ENCODE data around the gene TSPAN7. TPM values are rescaled to one million over a fixed set of nuclear protein-coding genes. Genes with fewer than 3 reads are reported as not detected.

TSPAN7 gene, protein sequence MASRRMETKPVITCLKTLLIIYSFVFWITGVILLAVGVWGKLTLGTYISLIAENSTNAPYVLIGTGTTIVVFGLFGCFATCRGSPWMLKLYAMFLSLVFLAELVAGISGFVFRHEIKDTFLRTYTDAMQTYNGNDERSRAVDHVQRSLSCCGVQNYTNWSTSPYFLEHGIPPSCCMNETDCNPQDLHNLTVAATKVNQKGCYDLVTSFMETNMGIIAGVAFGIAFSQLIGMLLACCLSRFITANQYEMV
- 0.89 TPM in 1 of 2 replicates, not detected in the other for total RNA-seq

DNA sequence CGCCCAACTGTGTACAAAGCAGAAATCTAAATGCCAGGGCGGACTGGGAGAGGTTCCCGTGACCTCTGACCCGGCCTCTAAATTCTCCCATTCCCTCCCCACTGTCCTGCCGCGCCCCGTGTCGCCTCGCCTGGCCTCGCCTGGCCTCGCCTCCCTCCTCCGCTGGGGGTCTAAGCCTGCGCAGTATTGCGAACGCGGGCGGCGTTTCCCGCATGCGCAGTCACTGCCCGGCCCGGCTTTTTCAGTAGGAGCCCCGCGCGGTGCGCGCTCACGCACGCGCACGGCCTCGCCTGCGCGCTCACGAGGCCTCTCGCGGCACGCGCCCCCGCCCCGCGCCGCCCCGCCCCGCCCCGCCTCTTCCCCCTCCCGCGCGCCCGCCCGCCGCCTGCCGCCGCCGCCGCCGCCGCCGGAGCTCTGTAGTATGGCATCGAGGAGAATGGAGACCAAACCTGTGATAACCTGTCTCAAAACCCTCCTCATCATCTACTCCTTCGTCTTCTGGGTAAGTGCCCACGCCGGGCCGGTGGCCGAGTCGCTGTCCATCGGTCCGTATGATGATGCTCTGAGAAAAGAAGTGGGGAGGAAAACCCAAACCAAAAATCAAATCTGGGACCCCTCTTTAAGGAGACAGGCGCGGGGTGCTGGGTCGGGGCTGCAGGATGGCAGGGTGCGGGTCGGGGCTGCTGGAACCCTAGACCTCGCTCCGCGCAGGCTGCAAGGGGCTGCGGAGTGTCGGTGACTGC, at the start of gene TSPAN7:
Gene TSPAN7 (plus strand): TSS at position 417 of the 743 bp plus-strand sequence. CDS start 5 bp downstream, at position 422.
- peak; percentile 34 for DNase-seq (ENCODE audit: low read depth)

DNA sequence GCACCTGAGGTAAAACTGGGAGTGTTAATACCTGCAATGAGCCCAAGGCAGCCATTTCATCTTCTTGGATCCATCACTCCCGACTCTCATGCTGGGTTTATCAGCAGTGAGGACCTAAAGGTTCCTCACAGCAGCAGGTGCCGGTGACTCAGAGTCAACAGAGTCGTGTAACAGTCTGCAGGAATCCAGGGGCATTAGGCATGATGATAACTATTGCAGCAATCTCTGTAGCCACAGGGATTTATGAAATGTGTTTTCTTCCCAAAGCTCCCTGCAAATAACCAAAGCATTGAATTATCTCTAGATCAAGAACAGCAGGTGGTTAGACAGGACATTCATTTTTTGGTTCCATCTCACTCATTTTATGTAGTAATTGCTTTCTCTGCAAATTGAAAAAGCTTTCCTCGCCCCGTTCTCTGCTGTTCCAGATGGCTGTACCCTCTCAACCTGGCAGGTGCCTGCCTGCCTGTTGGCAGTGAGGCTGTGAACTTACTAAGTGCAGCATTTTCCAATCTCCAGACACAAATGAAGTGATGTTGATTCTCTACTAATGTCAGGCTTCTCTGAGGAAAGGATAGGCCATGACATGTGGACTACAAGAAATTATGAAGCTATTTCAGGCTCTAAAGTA, 48.1 kb upstream of the TSPAN7 start:
- DNase-seq (ENCODE audit: low read depth), result peak; percentile 42

DNA sequence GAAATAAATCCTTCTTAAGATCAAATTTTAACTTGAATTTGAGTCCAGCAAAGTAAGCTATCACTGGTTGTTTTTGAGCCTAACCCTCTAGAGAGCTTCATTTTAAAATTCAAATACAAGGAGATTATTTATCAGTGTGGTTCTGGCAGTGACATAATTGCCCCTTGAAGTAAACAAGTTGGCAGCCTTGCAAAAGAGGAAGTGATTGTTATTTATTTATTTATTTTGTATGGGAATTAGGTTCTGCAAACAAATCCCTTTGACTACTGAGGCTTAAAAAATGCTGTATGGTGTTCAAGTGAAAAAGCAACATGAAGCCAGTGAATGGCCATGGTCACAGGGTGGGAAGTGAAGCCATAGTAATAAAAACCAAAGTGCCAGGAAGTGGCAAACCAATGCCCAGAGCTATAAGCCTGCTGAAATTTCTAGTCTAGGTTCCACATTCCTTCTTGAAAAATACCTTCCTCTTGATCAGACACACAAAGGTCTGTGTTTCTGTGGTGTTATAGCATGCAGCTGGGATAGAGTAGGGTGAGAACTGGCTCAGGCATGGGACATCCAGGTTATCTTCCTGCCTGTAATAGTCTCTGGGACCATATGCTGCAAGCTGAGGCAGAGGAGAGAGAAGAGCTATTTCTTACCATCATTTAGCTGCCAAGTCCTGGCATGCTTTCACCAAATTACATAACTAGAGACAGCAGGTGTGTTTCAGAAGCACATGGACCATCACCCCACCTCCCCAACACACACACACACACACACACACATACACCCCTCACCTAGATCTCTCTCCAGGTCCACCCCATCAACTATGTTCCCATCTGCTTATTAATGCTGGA, 47.1 kb upstream of the TSPAN7 start:
- DNase-seq (ENCODE audit: low read depth), result peak; percentile 65

DNA sequence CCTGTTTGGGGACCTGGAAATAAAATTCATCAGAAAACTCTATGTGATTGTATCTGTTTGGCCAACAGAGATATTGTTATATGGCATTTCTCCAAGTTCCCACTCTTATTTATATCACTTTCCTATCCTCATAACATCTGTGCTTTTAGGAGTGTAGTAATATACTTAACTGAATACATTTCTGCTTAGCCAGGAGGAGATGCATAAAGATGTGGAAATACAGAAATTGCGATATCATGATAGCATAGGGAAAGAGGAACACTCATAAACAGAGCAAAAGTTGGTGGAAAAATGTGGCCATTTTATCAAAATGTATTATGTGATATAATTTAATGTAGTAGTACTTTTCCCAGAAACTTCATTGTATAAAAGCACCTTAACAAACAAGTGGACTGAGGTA, 46.1 kb upstream of the TSPAN7 start:
- no peak for DNase-seq (ENCODE audit: low read depth)

- DNase-seq (ENCODE audit: low read depth), result no peak
Observed at GRCh38 chrX:38516196-38516774, 45.1 kb upstream of the TSPAN7 start.

GRCh38 chrX:38519651-38520050, 41.7 kb upstream of the TSPAN7 start:
- DNase-seq (ENCODE audit: low read depth), result no peak

- peak; percentile 85 for DNase-seq (ENCODE audit: low read depth)
Observed at GRCh38 chrX:38538134-38538533, 23.2 kb upstream of the TSPAN7 start.

DNA sequence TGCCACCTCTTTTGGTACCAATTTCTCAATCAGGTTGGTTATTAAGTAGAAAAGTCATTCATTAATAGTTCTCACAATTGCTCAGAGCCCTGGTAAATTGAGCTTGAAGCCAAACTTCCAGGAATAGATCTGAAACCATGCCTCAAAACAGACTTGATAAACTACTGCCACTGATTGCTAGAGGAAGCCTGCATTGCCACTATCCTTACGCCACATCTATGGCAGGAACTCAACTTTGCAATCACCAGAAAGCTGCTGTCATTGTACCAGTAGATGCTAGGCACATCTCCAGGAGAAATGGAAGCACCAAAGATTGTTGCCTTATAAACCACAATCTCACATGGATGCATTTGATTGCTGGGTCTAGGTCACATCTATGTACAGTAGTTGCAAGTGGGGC, 21.6 kb upstream of the TSPAN7 start:
- DNase-seq (ENCODE audit: low read depth), result peak; percentile 62

GRCh38 chrX:38548508-38548907, 12.8 kb upstream of the TSPAN7 start:
- DNase-seq (ENCODE audit: low read depth), result no peak

DNA sequence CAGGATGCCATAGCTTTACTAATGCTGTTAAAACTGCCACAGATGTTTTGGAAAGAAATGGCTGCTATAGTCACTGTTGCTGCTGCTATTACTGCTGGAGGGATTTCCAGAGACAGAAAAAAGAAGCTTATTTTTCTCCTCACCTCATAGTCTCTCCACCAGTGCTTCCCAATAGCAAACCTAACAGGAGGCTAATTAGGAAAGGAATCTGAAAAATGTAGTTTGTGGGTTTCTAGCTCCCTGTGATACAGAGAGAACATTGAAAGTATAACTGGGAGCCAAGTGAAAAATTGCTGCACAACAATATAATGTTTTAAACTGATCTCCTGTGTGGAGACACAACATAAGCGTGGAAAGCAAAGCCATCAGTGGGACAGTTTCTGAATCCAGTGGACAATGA, 8.6 kb upstream of the TSPAN7 start:
- peak; percentile 73 for DNase-seq (ENCODE audit: low read depth)

DNA sequence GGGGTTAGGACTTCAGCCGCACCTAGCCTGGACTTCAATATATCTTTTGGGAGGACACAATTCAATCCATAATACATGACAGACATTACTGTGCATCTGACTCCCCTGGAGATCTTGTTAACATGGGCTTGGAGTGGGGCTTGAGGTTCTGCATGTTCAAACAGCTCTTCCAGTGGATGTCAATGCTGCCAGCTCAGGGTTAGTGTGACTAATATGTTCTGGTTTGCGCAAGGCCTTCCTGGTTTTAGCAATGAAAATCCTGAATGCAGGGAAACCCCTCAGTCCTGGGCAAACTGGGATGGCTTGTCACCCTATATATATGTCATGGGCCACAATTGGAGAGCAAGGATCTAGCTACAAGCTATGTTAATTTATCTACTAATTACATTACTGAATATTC, 2.7 kb upstream of the TSPAN7 start:
- peak; percentile 64 for DNase-seq (ENCODE audit: low read depth)

GRCh38 chrX:38560776-38561125, 591 bp upstream of the TSPAN7 start:
- no peak for DNase-seq (ENCODE audit: low read depth)

DNA sequence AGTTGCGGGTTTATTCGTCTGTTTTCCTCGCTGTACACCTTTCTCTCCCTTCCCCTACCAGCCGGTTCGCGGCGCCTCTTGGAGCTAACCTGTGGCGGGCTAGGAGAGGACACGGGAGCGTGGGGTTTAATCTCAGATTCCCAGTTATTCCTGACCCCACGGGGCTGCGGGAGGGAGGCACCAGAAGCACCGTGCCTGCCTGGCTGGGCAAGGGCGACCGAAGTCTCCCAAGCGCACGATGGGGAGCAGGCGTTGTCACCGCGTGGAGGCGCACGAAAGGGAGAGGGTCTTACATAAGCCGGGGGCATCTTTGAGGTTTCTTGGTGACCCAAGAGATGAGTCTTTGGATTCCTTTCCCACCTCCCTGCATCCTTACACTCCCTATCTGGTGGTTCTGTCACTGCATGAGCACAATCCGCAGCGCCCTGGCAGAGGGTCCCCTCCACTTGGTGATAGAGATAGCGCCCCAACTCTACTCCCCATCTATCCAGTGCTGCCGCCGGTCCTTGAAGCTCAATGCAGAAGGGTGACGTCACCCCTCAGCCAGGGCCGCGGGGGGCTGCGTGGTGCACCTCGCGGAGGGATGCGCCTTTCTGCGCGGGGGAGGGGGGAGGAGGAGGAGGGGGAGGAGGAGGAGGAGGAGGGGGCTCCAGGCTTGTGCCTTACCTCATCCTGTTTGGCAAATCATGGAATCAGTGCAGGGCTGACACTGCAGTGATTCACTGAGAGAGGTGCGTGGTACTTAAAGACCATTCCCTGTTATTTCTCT, 793 bp downstream of the TSPAN7 start:
- DNase-seq (ENCODE audit: low read depth), result no peak

GRCh38 chrX:38563030-38563429, 1.7 kb downstream of the TSPAN7 start:
- DNase-seq (ENCODE audit: low read depth), result no peak

DNA sequence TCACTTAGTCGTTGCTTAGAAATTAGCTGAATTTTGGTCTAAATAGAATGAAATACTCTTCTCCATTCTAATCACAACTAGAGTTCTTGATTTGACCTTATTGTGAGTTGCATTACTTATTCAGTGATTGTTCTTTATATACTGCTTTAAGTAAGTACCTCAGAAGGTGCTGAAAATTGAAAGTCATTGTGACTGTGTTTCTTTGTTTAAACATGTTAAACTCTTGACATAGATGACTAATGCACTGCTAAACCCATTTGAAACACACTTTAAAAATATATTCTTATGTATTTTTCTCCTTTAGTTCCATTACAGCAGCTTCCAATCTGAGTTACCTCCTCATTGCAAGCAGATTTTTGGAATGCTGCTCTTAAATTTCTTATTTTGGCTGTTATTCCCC, 9.1 kb downstream of the TSPAN7 start:
- DNase-seq (ENCODE audit: low read depth), result peak; percentile 19

DNA sequence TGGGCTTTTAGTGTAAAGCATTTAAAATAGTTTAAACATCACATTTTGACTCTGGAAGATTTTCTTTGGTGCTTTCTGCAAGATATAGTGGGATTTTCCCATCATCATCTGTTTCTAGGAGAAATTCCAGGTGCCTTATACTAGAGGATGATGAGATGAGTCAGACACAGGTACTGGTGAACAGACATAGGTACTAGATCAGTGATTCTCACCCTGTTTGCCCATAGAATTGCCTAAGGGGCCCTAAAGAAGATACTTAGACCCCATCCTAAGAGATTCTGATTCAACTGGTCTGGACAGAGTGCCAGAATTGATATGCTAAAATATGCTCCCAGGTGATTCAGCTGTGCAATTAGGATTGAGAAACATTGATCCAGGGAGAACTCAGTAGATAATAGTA, 9.7 kb downstream of the TSPAN7 start:
- DNase-seq (ENCODE audit: low read depth), result no peak

DNA sequence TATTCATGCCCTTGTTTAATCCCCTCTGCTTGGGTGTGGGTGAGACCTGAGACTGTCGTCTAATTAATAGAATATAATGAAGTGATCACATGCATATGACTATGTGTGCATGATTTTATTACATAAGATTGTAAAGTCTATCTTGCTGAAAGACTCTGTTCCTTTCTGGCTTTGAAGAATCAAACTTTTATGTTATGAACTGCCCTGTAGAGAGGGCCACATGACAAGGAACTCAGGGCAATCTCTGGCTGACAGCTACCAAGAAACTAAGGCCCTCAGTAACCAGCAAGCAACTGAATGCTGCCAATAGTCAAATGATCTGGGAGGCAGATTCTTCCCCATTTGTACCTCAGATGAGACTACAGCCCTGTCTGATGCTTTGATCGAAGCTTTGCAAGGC, 13.5 kb downstream of the TSPAN7 start:
- DNase-seq (ENCODE audit: low read depth), result no peak

- no peak for DNase-seq (ENCODE audit: low read depth)
Observed at GRCh38 chrX:38575888-38576287, 14.5 kb downstream of the TSPAN7 start.

DNA sequence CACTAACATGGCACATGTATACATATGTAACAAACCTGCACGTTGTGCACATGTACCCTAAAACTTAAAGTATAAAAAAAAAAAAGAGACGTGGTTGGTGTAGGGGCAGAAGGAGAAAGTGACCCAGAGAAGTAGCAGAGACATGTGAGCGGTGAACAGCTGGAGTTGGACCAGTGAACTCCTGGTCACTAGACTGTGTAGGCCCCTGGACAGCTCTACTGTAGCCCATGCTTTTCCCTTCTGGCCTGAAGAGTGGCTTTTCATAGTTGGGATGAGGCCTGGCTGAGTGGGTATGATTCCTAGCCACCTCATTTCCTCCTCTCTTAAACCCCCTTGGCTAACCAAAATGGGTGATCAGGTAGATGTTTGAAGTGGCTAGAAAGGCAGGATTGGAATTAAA, 16.4 kb downstream of the TSPAN7 start:
- no peak for DNase-seq (ENCODE audit: low read depth)

- DNase-seq (ENCODE audit: low read depth), result peak; percentile 64
Observed at GRCh38 chrX:38578167-38578566, 16.8 kb downstream of the TSPAN7 start.

- no peak for DNase-seq (ENCODE audit: low read depth)
Observed at GRCh38 chrX:38583181-38583580, 21.8 kb downstream of the TSPAN7 start.

All from renal cortical epithelial cell (primary cell).